Upper lobe of left lung (tissue), 4 donors: ENCODE measurements around the gene DSP.

Experiments
- EP300 ChIP-seq, 4 donors: sonication (generic); formaldehyde crosslinking; IDR thresholded peaks; one replicate each; pipeline ENCODE4 v1.5.1; 2017; ENCODE audit warnings: antibody characterized with exemption in 4 of 4, control low read depth in 2 of 4
- POLR2A ChIP-seq, 4 donors: fragments of 450-650 bp; IDR thresholded peaks; one replicate each; pipeline ENCODE4 v1.5.1; 2016 to 2017; ENCODE audit warnings: antibody characterized with exemption in 4 of 4, mild to moderate bottlenecking in 2 of 4
- POLR2AphosphoS5 ChIP-seq, 2 donors: sonication (generic); formaldehyde crosslinking; IDR thresholded peaks; one replicate each; pipeline ENCODE4 v1.5.1; 2017; ENCODE audit warnings: antibody characterized with exemption in 2 of 2
- TF ChIP-seq, protein P1 (sequence below), 6 experiments: fragments of 450-650 bp in 4 of 6; fragments of 200-600 bp in 2 of 6; sonication (generic) in 2 of 6; IDR thresholded peaks; one replicate each; pipeline ENCODE4 v1.5.1; 2016 to 2019; ENCODE audit warnings: antibody characterized with exemption in 6 of 6

DNA sequence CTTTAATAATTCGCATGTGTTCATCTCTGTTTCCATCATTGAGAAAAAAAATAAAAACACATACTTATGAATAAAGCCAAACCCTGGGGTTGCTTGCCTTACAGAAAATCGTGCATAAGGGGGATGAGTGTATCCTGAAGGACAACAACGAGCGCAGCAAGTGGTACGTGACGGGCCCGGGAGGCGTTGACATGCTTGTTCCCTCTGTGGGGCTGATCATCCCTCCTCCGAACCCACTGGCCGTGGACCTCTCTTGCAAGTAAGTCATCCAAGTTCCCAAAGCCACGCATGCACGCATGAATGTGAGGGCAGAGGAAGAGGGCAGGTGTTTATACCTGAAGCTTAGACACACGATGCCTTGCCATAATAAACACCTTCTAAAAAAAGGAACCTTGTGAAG is 27.6 kb downstream of the DSP start:
- TF ChIP-seq, protein P1, sequence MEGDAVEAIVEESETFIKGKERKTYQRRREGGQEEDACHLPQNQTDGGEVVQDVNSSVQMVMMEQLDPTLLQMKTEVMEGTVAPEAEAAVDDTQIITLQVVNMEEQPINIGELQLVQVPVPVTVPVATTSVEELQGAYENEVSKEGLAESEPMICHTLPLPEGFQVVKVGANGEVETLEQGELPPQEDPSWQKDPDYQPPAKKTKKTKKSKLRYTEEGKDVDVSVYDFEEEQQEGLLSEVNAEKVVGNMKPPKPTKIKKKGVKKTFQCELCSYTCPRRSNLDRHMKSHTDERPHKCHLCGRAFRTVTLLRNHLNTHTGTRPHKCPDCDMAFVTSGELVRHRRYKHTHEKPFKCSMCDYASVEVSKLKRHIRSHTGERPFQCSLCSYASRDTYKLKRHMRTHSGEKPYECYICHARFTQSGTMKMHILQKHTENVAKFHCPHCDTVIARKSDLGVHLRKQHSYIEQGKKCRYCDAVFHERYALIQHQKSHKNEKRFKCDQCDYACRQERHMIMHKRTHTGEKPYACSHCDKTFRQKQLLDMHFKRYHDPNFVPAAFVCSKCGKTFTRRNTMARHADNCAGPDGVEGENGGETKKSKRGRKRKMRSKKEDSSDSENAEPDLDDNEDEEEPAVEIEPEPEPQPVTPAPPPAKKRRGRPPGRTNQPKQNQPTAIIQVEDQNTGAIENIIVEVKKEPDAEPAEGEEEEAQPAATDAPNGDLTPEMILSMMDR (IDR thresholded peaks at IDR 0.05) = no peak
- no peak for TF ChIP-seq POLR2A (IDR thresholded peaks at IDR 0.05)
- TF ChIP-seq POLR2AphosphoS5 (IDR thresholded peaks at IDR 0.05) = no peak
- TF ChIP-seq EP300 (IDR thresholded peaks at IDR 0.05) = no peak
